ENCODE measurements around the gene LYSMD3. TPM values are rescaled to one million over a fixed set of nuclear protein-coding genes. Genes with fewer than 3 reads are reported as not detected.

LYSMD3 gene
- total RNA-seq, 1 experiment from 2014 or later = 14.0 TPM

- Histone ChIP-seq H3K36me3 (ENCODE audit: insufficient read depth, low read length, poor library complexity, severe bottlenecking) (no peaks in the 10 kb centered on the region), H3K27me3 (replicated peaks; ENCODE audit: insufficient read depth, low read depth, low read length, poor library complexity) (no peaks in the 10 kb centered on the region), H3K4me3 (ENCODE audit: low read depth, low read length, poor library complexity, severe bottlenecking) (no peak overlapping the region), H3K9me3 (ENCODE audit: low read depth, low read length, poor library complexity, severe bottlenecking) (no peaks in the 10 kb centered on the region), H3K27ac (ENCODE audit: low read depth, low read length, poor library complexity, severe bottlenecking) (no peak overlapping the region), H3K4me1 (ENCODE audit: insufficient read depth, low read length, poor library complexity, severe bottlenecking) (peaks cover 28% of the 10 kb centered on the region)
- intact Hi-C loops (cut with micrococcal nuclease; ENCODE audit: unreplicated experiment) = no loop called here
- no peak for DNase-seq (ENCODE audit: low spot score)
- TF ChIP-seq CTCF (conservative IDR thresholded peaks at IDR 0.05; ENCODE audit: low read depth, low read length) = no peak
- TF ChIP-seq EZH2 (IDR thresholded peaks at IDR 0.05; ENCODE audit: borderline replicate concordance, low read depth, low read length, poor library complexity, severe bottlenecking) = no peak
- ChIA-PET CTCF (no interaction called here), POLR2A (ENCODE audit: low non-redundant PET) (no interaction called here)
- BruUV-seq (replicated peaks) = no TSS peak
Observed at GRCh38 chr5:90545511-90545910, 16.1 kb upstream of the LYSMD3 start.

- TF ChIP-seq EZH2 (IDR thresholded peaks at IDR 0.05; ENCODE audit: borderline replicate concordance, low read depth, low read length, poor library complexity, severe bottlenecking) (no peak), CTCF (conservative IDR thresholded peaks at IDR 0.05; ENCODE audit: low read depth, low read length) (no peak)
- intact Hi-C loops (cut with micrococcal nuclease; ENCODE audit: unreplicated experiment) = no loop called here
- H3K4me1 ChIP-seq (ENCODE audit: insufficient read depth, low read length, poor library complexity, severe bottlenecking) = peaks cover 21% of the 10 kb centered on the region
- no TSS peak for BruUV-seq (replicated peaks)
- H3K27ac ChIP-seq (ENCODE audit: low read depth, low read length, poor library complexity, severe bottlenecking) = no peak overlapping the region
- H3K36me3 ChIP-seq (ENCODE audit: insufficient read depth, low read length, poor library complexity, severe bottlenecking) = no peaks in the 10 kb centered on the region
- H3K9me3 ChIP-seq (ENCODE audit: low read depth, low read length, poor library complexity, severe bottlenecking) = no peaks in the 10 kb centered on the region
- DNase-seq (ENCODE audit: low spot score) = no peak
- ChIA-PET CTCF (no interaction called here), POLR2A (ENCODE audit: low non-redundant PET) (no interaction called here)
- no peak overlapping the region for H3K4me3 ChIP-seq (ENCODE audit: low read depth, low read length, poor library complexity, severe bottlenecking)
- H3K27me3 ChIP-seq (replicated peaks; ENCODE audit: insufficient read depth, low read depth, low read length, poor library complexity) = no peaks in the 10 kb centered on the region
Observed at GRCh38 chr5:90542827-90543519, 13.6 kb upstream of the LYSMD3 start.

GRCh38 chr5:90534922-90535321 is 5.5 kb upstream of the LYSMD3 start:
- H3K4me1 ChIP-seq (ENCODE audit: insufficient read depth, low read length, poor library complexity, severe bottlenecking) = peaks cover 8% of the 10 kb centered on the region
- TF ChIP-seq EZH2 (IDR thresholded peaks at IDR 0.05; ENCODE audit: borderline replicate concordance, low read depth, low read length, poor library complexity, severe bottlenecking) (no peak), CTCF (conservative IDR thresholded peaks at IDR 0.05; ENCODE audit: low read depth, low read length) (no peak)
- H3K36me3 ChIP-seq (ENCODE audit: insufficient read depth, low read length, poor library complexity, severe bottlenecking) = no peaks in the 10 kb centered on the region
- ChIA-PET POLR2A (ENCODE audit: low non-redundant PET) (no interaction called here), CTCF (no interaction called here)
- peaks cover 3% of the 10 kb centered on the region for H3K27me3 ChIP-seq (replicated peaks; ENCODE audit: insufficient read depth, low read depth, low read length, poor library complexity)
- no peak for DNase-seq (ENCODE audit: low spot score)
- H3K9me3 ChIP-seq (ENCODE audit: low read depth, low read length, poor library complexity, severe bottlenecking) = no peaks in the 10 kb centered on the region
- no peak overlapping the region for H3K27ac ChIP-seq (ENCODE audit: low read depth, low read length, poor library complexity, severe bottlenecking)
- no TSS peak for BruUV-seq (replicated peaks)
- no peak overlapping the region for H3K4me3 ChIP-seq (ENCODE audit: low read depth, low read length, poor library complexity, severe bottlenecking)
- intact Hi-C loops (cut with micrococcal nuclease; ENCODE audit: unreplicated experiment) = loop anchor here (10.0 kb wide), 1 partner anchor 240 kb away; no protein-coding TSS in a partner anchor
